Measurements from ENCODE around the gene VPS37C.

- TF ChIP-seq ZBTB33 (CRISPR knock-in tag; IDR thresholded peaks at IDR 0.05) (no peak), ELK4 (CRISPR knock-in tag; IDR thresholded peaks at IDR 0.05; ENCODE audit: borderline replicate concordance) (no peak), JUN (CRISPR knock-in tag; IDR thresholded peaks at IDR 0.05) (no peak), NR2C2 (CRISPR knock-in tag; IDR thresholded peaks at IDR 0.05; ENCODE audit: borderline replicate concordance) (no peak)
Measured at GRCh38 chr11:61102667-61103571, 58.3 kb downstream of the VPS37C start.

Measured in HepG2 (cell line).